ENCODE data around the gene MVB12B.

Gene MVB12B

GRCh38 chr9:126401107-126401506 is 74.5 kb downstream of the MVB12B start:
- no peak for TF ChIP-seq POLR2AphosphoS5 (IDR thresholded peaks at IDR 0.05; ENCODE audit: low read depth)
- no peak for TF ChIP-seq SPI1 (IDR thresholded peaks at IDR 0.05; ENCODE audit: borderline replicate concordance, low read depth)
- TF ChIP-seq, protein P1, sequence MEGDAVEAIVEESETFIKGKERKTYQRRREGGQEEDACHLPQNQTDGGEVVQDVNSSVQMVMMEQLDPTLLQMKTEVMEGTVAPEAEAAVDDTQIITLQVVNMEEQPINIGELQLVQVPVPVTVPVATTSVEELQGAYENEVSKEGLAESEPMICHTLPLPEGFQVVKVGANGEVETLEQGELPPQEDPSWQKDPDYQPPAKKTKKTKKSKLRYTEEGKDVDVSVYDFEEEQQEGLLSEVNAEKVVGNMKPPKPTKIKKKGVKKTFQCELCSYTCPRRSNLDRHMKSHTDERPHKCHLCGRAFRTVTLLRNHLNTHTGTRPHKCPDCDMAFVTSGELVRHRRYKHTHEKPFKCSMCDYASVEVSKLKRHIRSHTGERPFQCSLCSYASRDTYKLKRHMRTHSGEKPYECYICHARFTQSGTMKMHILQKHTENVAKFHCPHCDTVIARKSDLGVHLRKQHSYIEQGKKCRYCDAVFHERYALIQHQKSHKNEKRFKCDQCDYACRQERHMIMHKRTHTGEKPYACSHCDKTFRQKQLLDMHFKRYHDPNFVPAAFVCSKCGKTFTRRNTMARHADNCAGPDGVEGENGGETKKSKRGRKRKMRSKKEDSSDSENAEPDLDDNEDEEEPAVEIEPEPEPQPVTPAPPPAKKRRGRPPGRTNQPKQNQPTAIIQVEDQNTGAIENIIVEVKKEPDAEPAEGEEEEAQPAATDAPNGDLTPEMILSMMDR (IDR thresholded peaks at IDR 0.05; ENCODE audit: insufficient read depth, low read length), result no peak
- TF ChIP-seq REST (IDR thresholded peaks at IDR 0.05; ENCODE audit: insufficient replicate concordance, low read depth), result no peak
- no peak for TF ChIP-seq GABPA (IDR thresholded peaks at IDR 0.05; ENCODE audit: low read depth)
- H3K27me3 ChIP-seq (ENCODE audit: insufficient read depth, poor library complexity, severe bottlenecking), result no peaks in the 10 kb centered on the region
- no peak for DNase-seq (ENCODE audit: low read depth in 1 of 2, low spot score in 1 of 2)
- H3K27ac ChIP-seq (replicated peaks), result no peak overlapping the region
- no peak overlapping the region for H3K4me3 ChIP-seq (replicated peaks; ENCODE audit: insufficient read depth, low read length)

DNA sequence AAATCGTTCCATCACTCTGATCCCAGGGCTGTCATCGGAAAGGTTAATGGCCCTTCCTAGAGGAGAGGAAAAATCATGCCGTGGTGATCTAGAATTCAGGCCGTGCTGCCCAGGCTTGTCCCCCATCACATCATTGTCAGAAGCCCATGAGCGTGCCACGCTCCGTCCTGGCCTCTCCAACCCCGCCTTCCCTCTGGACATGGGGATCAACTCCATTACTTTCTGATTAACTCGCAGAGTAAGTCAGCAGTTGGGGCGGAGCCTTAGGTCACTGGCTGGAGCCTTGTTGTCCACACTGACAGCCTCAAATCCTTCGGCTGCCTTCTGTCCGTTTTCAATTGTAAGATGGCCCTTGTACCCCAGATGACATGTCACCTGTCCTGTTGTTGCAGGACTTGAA is 75.0 kb downstream of the MVB12B start:
- H3K4me3 ChIP-seq (replicated peaks; ENCODE audit: insufficient read depth, low read length), result no peak overlapping the region
- no peak overlapping the region for H3K27ac ChIP-seq (replicated peaks)
- no peaks in the 10 kb centered on the region for H3K27me3 ChIP-seq (ENCODE audit: insufficient read depth, poor library complexity, severe bottlenecking)
- DNase-seq (ENCODE audit: low read depth in 1 of 2, low spot score in 1 of 2), result no peak
- TF ChIP-seq, protein P1 (IDR thresholded peaks at IDR 0.05; ENCODE audit: insufficient read depth, low read length), result no peak
- TF ChIP-seq REST (IDR thresholded peaks at IDR 0.05; ENCODE audit: insufficient replicate concordance, low read depth) (no peak), SPI1 (IDR thresholded peaks at IDR 0.05; ENCODE audit: borderline replicate concordance, low read depth) (no peak), GABPA (IDR thresholded peaks at IDR 0.05; ENCODE audit: low read depth) (no peak), POLR2AphosphoS5 (IDR thresholded peaks at IDR 0.05; ENCODE audit: low read depth) (no peak)

DNA sequence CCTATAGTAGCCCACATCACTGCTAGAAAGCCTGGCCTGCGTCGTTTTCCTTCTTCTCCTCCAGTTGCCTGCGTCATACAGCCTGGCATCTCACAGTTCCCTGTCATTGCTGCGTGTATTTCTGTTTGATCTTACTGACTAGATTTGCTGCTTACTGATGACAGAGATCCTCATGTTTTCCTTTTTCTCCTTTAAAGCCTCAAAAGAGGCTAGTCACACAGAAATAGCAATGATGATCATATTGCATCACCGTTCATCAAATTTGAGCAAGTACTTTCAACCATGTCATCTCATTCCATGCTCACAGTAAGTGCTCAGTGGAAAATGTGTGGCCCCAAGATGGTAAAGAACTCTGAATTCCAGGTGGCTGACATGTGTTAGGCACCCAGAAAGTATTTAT is 76.8 kb downstream of the MVB12B start:
- Histone ChIP-seq H3K4me3 (replicated peaks; ENCODE audit: insufficient read depth, low read length) (no peak overlapping the region), H3K27ac (replicated peaks) (no peak overlapping the region), H3K27me3 (ENCODE audit: insufficient read depth, poor library complexity, severe bottlenecking) (no peaks in the 10 kb centered on the region)
- no peak for DNase-seq (ENCODE audit: low read depth in 1 of 2, low spot score in 1 of 2)
- TF ChIP-seq REST (IDR thresholded peaks at IDR 0.05; ENCODE audit: insufficient replicate concordance, low read depth) (no peak), GABPA (IDR thresholded peaks at IDR 0.05; ENCODE audit: low read depth) (no peak), POLR2AphosphoS5 (IDR thresholded peaks at IDR 0.05; ENCODE audit: low read depth) (no peak), SPI1 (IDR thresholded peaks at IDR 0.05; ENCODE audit: borderline replicate concordance, low read depth) (no peak)
- TF ChIP-seq, protein P1 (IDR thresholded peaks at IDR 0.05; ENCODE audit: insufficient read depth, low read length), result no peak
